Body of pancreas (tissue), 4 donors: ENCODE measurements around the gene RNU5B-1. TPM values are rescaled to one million over a fixed set of nuclear protein-coding genes. Genes with fewer than 3 reads are reported as not detected.

Source experiments
- ATAC-seq: fragments of 150-250 bp; one replicate; pipeline ENCODE4 v1.9.1; 2016
- DNase-seq, 4 donors: peaks; one replicate each; pipeline ENCODE4 v3.0.0-alpha.2; 2019
- H3K27ac ChIP-seq, 4 donors: fragments of 200-600 bp; sonication (generic); 1 replicate in 3 of 4; 2 replicates in 1 of 4; pipeline versions ENCODE4 v1.5.1 to v1.6.1; 2016 to 2019; ENCODE audit warnings: mild to moderate bottlenecking in 1 of 4, mixed read lengths in 1 of 4, moderate library complexity in 1 of 4
- H3K27me3 ChIP-seq, 2 donors: fragments of 200-600 bp; sonication (generic); one replicate each; pipeline ENCODE4 v1.6.0; 2016; ENCODE audit warnings: mild to moderate bottlenecking in 1 of 2
- H3K36me3 ChIP-seq, 2 donors: fragments of 200-600 bp; sonication (generic); replicated peaks in 1 of 2; 2 replicates each; pipeline ENCODE4 v1.5.1; 2016; ENCODE audit warnings: low read depth in 2 of 2; ENCODE audit not compliant: insufficient read depth in 1 of 2
- H3K4me1 ChIP-seq: fragments of 200-600 bp; sonication (generic); one replicate; pipeline ENCODE4 v1.6.0; 2016
- H3K4me3 ChIP-seq, 2 donors: fragments of 200-600 bp; sonication (generic); 1 replicate in 1 of 2; 2 replicates in 1 of 2; pipeline ENCODE4 v1.5.1; 2016 to 2019
- H3K9me3 ChIP-seq, 3 donors: fragments of 200-600 bp; sonication (generic); 1 replicate in 2 of 3; 2 replicates in 1 of 3; pipeline ENCODE4 v1.5.1; 2016
- POLR2A ChIP-seq, 3 donors: fragments of 450-650 bp; IDR thresholded peaks; one replicate each; pipeline ENCODE4 v1.6.1; 2016; ENCODE audit warnings: antibody characterized with exemption in 3 of 3, mild to moderate bottlenecking in 2 of 3
- WGBS, 2 donors: methylation state at CpG; one replicate each; pipeline ENCODE4 v1.1.5; 2017; 5-methylcytosine and 5-hydroxymethylcytosine counted together
- intact Hi-C: fragments of 100-400 bp; cut with DNase I; formaldehyde crosslinking; loops from one replicate; pipeline ENCODE4 v1.15.1; 2023
- total RNA-seq, 2 donors: library from RNA; depleted of rRNA; stranded (reverse); fragments of >200 nt; gene quantifications; one replicate each; pipeline ENCODE4 v1.1.0, GENCODE V29; 2016
- TF ChIP-seq, protein P1 (sequence below), 7 experiments: fragments of 450-650 bp in 4 of 7; fragments of 200-600 bp in 3 of 7; sonication (generic) in 3 of 7; IDR thresholded peaks; one replicate each; pipeline ENCODE4 v1.5.1; 2016 to 2019; ENCODE audit warnings: antibody characterized with exemption in 7 of 7

Gene RNU5B-1
- total RNA-seq, 2 donors from 2014 or later: not detected

DNA sequence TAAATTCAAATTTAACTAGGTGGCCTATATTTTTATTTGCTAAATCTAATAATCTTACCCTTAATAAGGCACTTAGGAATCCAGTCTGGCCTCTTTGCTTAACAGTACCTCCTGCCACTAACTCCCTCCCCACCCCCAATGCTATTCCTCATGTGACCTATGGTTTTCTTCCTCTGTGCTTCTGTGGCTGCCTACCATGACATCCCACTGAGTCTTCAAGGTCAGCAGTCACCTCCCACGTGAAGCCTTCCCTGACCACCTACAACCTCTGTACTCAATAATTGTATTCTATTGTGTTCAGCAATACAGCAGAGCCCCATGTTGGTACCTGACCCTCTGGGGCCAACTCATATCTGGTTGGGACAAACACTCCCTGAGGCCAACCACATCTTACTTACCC lies 27.5 kb upstream of the RNU5B-1 start:
- Histone ChIP-seq H3K9me3 (no peaks in the 10 kb centered on the region), H3K36me3 (no peaks in the 10 kb centered on the region), H3K27me3 (no peaks in the 10 kb centered on the region), H3K4me3 (no peak overlapping the region), H3K4me1 (no peaks in the 10 kb centered on the region), H3K27ac (no peak overlapping the region)
- intact Hi-C loops: loop anchor here (10.0 kb wide), 1 partner anchor 222 kb away; no protein-coding TSS in a partner anchor
- DNase-seq (no peak), ATAC-seq (no peak)
- 47 to 52% methylated on average over 1 of the region's 1 CpG for WGBS, 2 donors
- TF ChIP-seq POLR2A (IDR thresholded peaks at IDR 0.05): no peak
- TF ChIP-seq, protein P1, sequence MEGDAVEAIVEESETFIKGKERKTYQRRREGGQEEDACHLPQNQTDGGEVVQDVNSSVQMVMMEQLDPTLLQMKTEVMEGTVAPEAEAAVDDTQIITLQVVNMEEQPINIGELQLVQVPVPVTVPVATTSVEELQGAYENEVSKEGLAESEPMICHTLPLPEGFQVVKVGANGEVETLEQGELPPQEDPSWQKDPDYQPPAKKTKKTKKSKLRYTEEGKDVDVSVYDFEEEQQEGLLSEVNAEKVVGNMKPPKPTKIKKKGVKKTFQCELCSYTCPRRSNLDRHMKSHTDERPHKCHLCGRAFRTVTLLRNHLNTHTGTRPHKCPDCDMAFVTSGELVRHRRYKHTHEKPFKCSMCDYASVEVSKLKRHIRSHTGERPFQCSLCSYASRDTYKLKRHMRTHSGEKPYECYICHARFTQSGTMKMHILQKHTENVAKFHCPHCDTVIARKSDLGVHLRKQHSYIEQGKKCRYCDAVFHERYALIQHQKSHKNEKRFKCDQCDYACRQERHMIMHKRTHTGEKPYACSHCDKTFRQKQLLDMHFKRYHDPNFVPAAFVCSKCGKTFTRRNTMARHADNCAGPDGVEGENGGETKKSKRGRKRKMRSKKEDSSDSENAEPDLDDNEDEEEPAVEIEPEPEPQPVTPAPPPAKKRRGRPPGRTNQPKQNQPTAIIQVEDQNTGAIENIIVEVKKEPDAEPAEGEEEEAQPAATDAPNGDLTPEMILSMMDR (IDR thresholded peaks at IDR 0.05): no peak

DNA sequence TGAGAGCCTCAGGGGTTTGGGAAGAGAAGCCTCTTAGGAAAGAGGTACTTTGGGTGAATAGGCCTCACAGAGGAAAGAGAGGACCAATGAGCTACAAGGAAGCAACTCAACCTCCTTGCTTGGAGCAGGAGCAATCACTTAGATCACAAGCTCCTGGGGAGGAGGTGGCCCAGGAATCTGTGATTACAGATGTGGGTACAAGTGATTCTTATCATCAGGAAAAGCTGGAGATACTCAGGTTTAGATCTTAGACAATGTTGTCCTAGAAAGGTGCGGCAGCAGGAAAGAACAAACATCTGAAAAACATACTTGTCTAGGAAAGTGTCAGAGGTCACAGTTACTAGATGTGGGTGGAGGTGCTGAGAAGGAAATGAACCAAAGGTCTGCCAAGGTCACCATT lies 26.0 kb upstream of the RNU5B-1 start:
- TF ChIP-seq, protein P1 (IDR thresholded peaks at IDR 0.05): no peak
- TF ChIP-seq POLR2A (IDR thresholded peaks at IDR 0.05): no peak
- H3K9me3 ChIP-seq: no peaks in the 10 kb centered on the region
- DNase-seq (no peak), ATAC-seq (no peak)
- H3K36me3 ChIP-seq: no peaks in the 10 kb centered on the region
- intact Hi-C loops: loop anchor here (10.0 kb wide), 1 partner anchor 224 kb away; no protein-coding TSS in a partner anchor
- 54 to 65% methylated on average over 1 of the region's 1 CpG for WGBS, 2 donors
- H3K4me3 ChIP-seq: no peak overlapping the region
- H3K4me1 ChIP-seq: no peaks in the 10 kb centered on the region
- H3K27ac ChIP-seq: no peak overlapping the region
- H3K27me3 ChIP-seq: no peaks in the 10 kb centered on the region

DNA sequence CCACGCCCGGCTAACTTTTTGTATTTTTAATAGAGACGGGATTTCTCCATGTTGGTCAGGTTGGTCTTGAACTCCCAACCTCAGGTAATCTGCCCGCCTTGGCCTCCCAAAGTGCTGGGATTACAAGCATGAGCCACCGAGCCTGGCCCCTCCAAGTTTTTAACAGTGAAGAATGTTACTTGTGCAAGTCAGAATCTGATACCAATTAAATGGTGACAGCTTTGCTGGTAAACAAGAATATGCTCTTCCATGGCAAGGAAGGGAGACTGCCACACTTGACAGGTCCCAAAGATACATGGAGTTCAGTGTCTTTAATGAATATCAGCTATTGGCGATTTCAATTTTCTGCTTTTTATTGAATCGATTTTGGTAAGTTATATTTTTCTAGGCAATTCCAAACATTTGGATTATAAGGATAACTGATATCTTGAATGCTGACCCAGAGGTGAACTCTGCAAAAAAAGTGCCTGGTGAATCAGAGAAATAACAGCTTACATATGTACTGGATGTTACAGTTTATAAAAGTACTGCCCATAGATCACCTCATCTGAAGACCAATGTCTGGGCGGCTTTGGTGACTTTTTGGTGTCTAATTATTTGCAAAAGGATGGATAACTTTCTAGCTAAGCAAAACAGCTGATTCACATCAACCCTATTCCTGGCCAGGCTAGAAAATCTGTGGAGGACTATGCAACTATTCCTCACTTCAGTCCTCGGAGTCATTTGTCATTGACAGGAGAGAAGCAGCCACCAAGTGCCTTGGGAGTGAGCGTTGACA lies 19.0 kb upstream of the RNU5B-1 start:
- ATAC-seq (no peak), DNase-seq (no peak)
- peaks cover 16% of the 10 kb centered on the region for H3K4me1 ChIP-seq
- H3K27ac ChIP-seq: peak overlapping the region in 3 of 4 donors; percentile 78 to 89 (median 84)
- WGBS, 2 donors: 67 to 82% methylated on average over 8 to 10 of the region's 10 CpGs
- no peak for TF ChIP-seq POLR2A (IDR thresholded peaks at IDR 0.05)
- TF ChIP-seq, protein P1 (IDR thresholded peaks at IDR 0.05): no peak
- H3K4me3 ChIP-seq: peak overlapping the region; percentile 38 to 52
- H3K36me3 ChIP-seq: no peaks in the 10 kb centered on the region
- H3K27me3 ChIP-seq: no peaks in the 10 kb centered on the region
- no peaks in the 10 kb centered on the region for H3K9me3 ChIP-seq
- intact Hi-C loops: no loop called here

DNA sequence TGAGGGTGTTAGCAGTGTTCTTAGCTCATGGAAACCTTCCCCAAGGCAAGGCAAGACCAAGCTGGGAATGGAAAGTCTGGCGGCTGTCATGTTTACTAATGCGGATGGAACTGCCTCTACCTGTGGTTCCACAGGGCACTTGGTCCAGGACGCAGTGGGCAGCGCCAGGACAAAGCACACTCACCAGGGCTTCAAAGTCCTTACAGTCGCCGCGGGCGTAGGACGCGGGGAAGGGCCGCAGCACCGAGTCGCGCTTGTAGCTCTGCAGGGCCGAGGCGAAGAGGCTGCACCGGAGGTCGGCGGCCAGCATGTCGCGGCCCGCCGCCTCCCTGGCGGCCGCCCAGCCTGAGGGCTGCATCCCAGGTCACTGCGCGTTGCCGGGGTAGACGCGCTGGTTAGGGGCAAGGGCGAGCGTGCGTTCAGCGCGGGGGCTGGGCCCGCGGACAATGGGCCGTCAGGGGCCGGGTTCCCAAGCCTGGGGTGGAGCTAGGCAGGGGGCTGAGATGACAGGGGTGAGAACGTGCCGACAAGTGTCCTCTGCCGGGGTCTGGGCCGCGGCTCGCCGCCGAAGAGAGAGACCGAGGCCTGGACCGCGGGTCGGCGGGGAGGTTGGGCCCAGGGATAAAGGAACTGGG lies 18.3 kb upstream of the RNU5B-1 start:
- Histone ChIP-seq H3K4me3 (peak overlapping the region; percentile 38 to 52), H3K4me1 (peaks cover 16% of the 10 kb centered on the region), H3K9me3 (no peaks in the 10 kb centered on the region), H3K27ac (peak overlapping the region; percentile 56 to 89 (median 81)), H3K27me3 (no peaks in the 10 kb centered on the region), H3K36me3 (no peaks in the 10 kb centered on the region)
- TF ChIP-seq, protein P1 (IDR thresholded peaks at IDR 0.05): no peak
- no peak for TF ChIP-seq POLR2A (IDR thresholded peaks at IDR 0.05)
- WGBS, 2 donors: 0% methylated on average over 9 to 52 of the region's 52 CpGs
- ATAC-seq (peak; percentile 63), DNase-seq (peak; percentile 44 to 57 (median 47))
- intact Hi-C loops: no loop called here
